ENCODE results near the gene HMMR. TPM values are rescaled to one million over a fixed set of nuclear protein-coding genes. Genes with fewer than 3 reads are reported as not detected.
A peak's percentile ranks its signal among the peaks of the same experiment; 100 is the strongest.

The HMMR gene
- total and polyA plus RNA-seq, 2 experiments from 2014 or later = 77.9 to 163 TPM

- TF ChIP-seq ETS1 (IDR thresholded peaks at IDR 0.05) (no peak), CTCF (conservative IDR thresholded peaks at IDR 0.05; ENCODE audit: low read depth in 2 of 2) (no peak), CREB1 (CRISPR knock-in tag; IDR thresholded peaks at IDR 0.05; ENCODE audit: low read depth) (no peak), EZH2 (IDR thresholded peaks at IDR 0.05; ENCODE audit: low read depth, unreplicated experiment) (no peak)
Observed at GRCh38 chr5:163508753-163509152, 48.3 kb downstream of the HMMR start (continued).

- peak; percentile 36 for DNase-seq (ENCODE audit: low spot score)
- H3K4me1 ChIP-seq (ENCODE audit: insufficient read depth) = peaks cover 36% of the 10 kb centered on the region
- no peaks in the 10 kb centered on the region for H3F3A ChIP-seq (replicated peaks; ENCODE audit: low read depth)
- Mint-ChIP-seq H3K27me3 (ENCODE audit: insufficient read depth, low read depth, poor library complexity) (peaks cover 12% of the 10 kb centered on the region), H3K36me3 (ENCODE audit: low read depth) (peaks cover 58% of the 10 kb centered on the region), H3K4me1 (peaks cover 43% of the 10 kb centered on the region), H3K4me3 (peak overlapping the region; percentile 49), H3K9me3 (no peaks in the 10 kb centered on the region; the same call in 2 of the 3 replicates), H3K27ac (peak overlapping the region; percentile 42; the same call in 1 of the 2 replicates)
- H3K27me3 ChIP-seq (ENCODE audit: insufficient read depth) = no peaks in the 10 kb centered on the region
- peaks cover 24% of the 10 kb centered on the region for H3K36me3 ChIP-seq (ENCODE audit: insufficient read depth)
- TF ChIP-seq ZNF331 (CRISPR knock-in tag; IDR thresholded peaks at IDR 0.05; ENCODE audit: low read depth) (no peak), CREB1 (CRISPR knock-in tag; IDR thresholded peaks at IDR 0.05; ENCODE audit: low read depth) (no peak), NANOG (IDR thresholded peaks at IDR 0.05; ENCODE audit: borderline replicate concordance) (no peak), STAT1 (IDR thresholded peaks at IDR 0.05; ENCODE audit: unreplicated experiment) (no peak)
- H4K20me1 ChIP-seq (replicated peaks; ENCODE audit: insufficient read depth) = peaks cover 54% of the 10 kb centered on the region
- H3K9me2 ChIP-seq (ENCODE audit: insufficient read depth) = no peaks in the 10 kb centered on the region
- peak overlapping the region; percentile 58 for H3K4me3 ChIP-seq
- H3K27ac ChIP-seq (ENCODE audit: low read depth) = peak overlapping the region; percentile 8; the same call in 1 of the 2 replicates
- H2AFZ ChIP-seq = no peak overlapping the region
- no peak for ATAC-seq
- peak overlapping the region; percentile 89 for H3K4me2 ChIP-seq
- peaks cover 96% of the 10 kb centered on the region for H3K79me2 ChIP-seq (replicated peaks; ENCODE audit: insufficient read depth)
Observed at GRCh38 chr5:163509291-163509951, 49.0 kb downstream of the HMMR start.

- no peak overlapping the region for H3K4me3 Mint-ChIP-seq
- Histone ChIP-seq H3K36me3 (ENCODE audit: insufficient read depth) (peaks cover 53% of the 10 kb centered on the region), H3K4me2 (no peak overlapping the region), H3K27me3 (ENCODE audit: insufficient read depth) (no peaks in the 10 kb centered on the region), H2AFZ (no peak overlapping the region), H3K9me2 (ENCODE audit: insufficient read depth) (no peaks in the 10 kb centered on the region), H4K20me1 (replicated peaks; ENCODE audit: insufficient read depth) (peaks cover 43% of the 10 kb centered on the region), H3F3A (replicated peaks; ENCODE audit: low read depth) (peaks cover 11% of the 10 kb centered on the region; the same call in 1 of the 2 replicates), H3K27ac (ENCODE audit: low read depth) (0 out of 2 replicates have a peak overlapping the region, but pooled peaks have one; percentile 3), H3K79me2 (replicated peaks; ENCODE audit: insufficient read depth) (peaks cover 88% of the 10 kb centered on the region), H3K4me3 (no peak overlapping the region), H3K4me1 (ENCODE audit: insufficient read depth) (peaks cover 24% of the 10 kb centered on the region)
- no peaks in the 10 kb centered on the region for H3K9me3 Mint-ChIP-seq
- H3K27me3 Mint-ChIP-seq (ENCODE audit: insufficient read depth, low read depth, poor library complexity) = peaks cover 2% of the 10 kb centered on the region
- peaks cover 67% of the 10 kb centered on the region for H3K36me3 Mint-ChIP-seq (ENCODE audit: low read depth)
- H3K27ac Mint-ChIP-seq = no peak overlapping the region
- peaks cover 33% of the 10 kb centered on the region for H3K4me1 Mint-ChIP-seq
- DNase-seq (ENCODE audit: low spot score) (no peak), ATAC-seq (no peak)
- TF ChIP-seq ETS1 (IDR thresholded peaks at IDR 0.05) (no peak), POLR2AphosphoS5 (IDR thresholded peaks at IDR 0.05; ENCODE audit: low read depth) (no peak), STAT1 (IDR thresholded peaks at IDR 0.05; ENCODE audit: unreplicated experiment) (no peak)
Observed at GRCh38 chr5:163512526-163512925, 52.1 kb downstream of the HMMR start.

Data from GM23338 (cell line).